Measurements from ENCODE around the gene SOX9.
"Not testable (repeated sequence)": the region's sequence is repeated elsewhere in the genome, so short reads cannot be mapped to it uniquely, and the experiment has no call there.

The SOX9 gene

DNA sequence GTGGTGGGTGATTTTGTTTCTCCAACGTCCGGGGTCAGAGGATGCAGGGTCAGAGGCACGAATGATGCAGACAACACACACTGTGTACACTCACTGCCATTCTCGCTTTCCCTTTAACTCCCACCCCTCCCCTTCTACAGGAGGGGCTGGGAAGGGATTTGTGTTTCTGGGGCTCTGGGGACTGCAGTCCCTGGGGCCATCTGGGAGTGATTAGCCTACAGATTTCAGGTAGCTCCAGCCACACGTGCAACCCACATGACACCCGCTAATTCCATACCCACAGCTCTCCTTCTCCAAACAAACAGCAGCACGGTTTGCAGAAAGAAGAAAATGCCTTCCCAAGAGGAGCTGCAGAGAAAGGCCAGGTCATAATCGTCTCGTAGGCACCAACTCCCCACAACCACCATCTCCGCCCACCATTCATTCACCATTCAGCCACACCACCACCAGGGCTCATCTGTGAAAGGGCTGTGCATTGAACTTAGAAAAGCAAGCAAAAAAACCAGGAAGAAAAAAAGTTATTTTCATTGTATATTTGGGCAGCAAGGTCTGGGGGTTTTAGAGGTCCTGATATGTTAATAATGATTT, 9.4 kb upstream of the SOX9 start:
- no peak for DNase-seq

GRCh38 chr17:72111926-72112325, 8.9 kb upstream of the SOX9 start:
- not testable (repeated sequence) for DNase-seq

DNA sequence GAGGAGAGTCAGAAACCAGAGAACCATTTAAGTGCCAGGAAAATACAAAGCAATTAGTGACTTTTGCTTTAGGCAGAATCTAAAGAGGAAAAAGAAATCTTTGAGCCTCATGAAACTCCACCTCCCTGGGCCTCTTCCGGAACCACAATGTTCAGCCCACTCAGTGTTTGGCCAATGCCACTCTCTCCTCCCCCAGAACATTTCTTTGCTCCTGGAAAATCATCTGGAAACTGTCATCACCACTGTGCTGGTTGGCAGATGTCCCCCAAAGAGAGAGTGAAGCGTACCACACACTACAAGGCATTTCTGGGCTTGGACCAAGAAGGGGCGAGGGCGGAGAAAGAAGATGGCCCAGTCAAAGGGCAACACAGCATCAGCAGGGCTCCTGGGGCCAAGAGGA, 7.1 kb upstream of the SOX9 start:
- DNase-seq = no peak

GRCh38 chr17:72115781-72116525, 4.9 kb upstream of the SOX9 start:
- DNase-seq = no peak

GRCh38 chr17:72116661-72117521, 3.9 kb upstream of the SOX9 start:
- DNase-seq = no peak

GRCh38 chr17:72117535-72118334, 3.1 kb upstream of the SOX9 start:
- DNase-seq = no peak

DNA sequence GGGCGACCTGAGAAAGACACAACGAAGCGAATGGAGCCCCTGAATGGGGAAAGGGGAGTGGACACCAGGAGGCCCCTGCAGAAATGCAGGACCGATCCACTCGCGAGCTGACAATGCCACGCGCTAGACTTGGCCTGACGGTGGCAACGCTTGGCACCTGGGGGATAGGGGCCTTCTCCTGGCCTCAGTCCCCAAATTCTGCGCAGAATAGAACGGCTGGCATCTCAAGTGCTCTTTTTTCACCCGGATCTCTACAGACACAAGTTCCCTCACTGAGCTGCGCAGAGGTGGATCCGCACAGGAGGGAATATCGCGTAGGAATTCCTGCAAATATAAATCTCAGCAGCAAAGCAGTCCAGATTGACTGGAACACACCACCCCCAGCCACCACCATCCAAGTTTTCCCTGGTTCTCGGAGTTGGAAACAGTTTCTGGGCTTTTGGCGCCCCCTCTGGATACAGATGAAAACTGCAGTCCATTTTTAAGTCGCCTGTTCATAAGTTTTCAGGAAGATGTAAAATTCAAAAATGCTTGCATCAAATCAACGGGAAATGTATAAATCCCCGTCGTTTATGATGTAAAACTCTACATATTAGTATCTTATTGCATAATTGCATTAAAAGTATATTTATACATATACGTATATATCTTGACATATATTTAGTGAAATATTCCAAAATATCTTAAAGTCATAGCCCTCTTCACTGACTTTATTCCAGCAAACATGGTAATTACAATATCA, 2.3 kb upstream of the SOX9 start:
- DNase-seq = peak; percentile 90

DNA sequence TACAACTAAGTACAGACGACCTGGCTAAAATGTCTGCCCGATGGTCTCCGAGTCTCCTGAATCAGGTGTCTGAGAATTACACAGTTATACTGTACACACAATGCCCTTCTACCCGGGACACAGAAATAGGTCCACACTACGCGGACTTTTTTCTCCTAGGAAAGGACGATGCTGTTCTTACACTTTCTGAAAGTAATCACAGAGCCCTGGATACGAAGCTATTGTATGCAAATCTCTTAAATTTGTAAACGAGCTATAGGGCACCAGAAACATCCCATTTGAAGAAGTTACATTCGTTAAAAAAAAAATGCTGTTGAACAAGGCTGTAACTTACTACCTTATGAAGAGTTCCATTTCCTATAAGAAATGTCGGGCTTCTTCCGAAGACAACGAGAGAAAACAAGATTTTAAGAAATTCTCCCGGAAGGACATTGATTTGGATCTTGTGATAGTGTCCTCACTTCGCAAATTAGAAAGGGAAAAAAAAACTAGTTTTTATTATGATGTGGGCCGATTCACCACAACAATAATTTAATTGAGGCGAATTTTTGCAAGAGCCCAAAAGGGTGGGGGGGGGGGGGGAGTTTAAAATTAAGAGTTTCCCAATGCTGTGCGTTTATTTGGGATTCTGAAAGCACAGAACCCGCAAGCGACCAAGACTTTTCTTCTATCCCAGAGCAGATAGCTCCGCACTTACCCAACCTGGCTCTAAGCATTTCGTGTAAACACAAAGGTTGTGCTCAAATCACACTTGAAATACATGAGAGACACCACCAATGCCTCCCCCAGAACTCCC, 1.5 kb upstream of the SOX9 start:
- no peak for DNase-seq

DNA sequence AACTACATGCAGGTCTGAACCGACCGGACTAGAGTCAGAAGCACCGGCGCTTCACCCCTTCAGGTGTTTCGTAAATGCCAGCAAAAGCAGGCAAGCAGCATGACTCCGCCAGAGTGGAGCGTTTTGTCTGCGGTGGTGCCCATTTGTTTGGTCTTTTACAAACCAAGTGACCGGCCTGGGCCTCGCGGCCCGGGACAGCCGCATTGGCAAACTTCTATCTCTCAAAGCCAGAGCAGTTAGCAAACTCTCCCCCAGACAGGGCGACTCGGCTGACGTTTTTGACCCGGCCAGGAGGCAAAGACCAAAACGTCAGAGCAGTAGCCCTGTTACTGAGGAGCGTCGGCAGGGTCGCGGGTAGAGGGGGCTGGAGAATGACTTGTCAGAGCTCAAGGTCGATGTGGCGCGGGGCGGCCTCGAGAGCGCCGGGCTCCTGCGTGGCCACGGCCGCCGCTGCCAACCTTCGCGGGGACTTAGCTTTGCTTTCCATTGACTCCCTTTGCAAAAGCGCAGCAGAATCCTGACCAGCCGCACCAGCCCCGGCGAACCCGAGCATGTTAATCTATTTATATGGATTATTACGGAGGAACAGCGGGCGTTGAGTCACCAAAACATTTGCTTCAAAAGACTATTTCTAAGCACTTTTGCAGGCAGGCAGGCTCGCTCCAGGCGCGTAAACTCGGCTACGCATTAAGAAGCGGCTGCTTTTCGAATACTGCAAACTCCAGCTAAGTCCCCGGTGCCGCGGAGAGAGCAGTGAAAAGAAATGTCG, 763 bp upstream of the SOX9 start:
- peak; percentile 69 for DNase-seq

DNA sequence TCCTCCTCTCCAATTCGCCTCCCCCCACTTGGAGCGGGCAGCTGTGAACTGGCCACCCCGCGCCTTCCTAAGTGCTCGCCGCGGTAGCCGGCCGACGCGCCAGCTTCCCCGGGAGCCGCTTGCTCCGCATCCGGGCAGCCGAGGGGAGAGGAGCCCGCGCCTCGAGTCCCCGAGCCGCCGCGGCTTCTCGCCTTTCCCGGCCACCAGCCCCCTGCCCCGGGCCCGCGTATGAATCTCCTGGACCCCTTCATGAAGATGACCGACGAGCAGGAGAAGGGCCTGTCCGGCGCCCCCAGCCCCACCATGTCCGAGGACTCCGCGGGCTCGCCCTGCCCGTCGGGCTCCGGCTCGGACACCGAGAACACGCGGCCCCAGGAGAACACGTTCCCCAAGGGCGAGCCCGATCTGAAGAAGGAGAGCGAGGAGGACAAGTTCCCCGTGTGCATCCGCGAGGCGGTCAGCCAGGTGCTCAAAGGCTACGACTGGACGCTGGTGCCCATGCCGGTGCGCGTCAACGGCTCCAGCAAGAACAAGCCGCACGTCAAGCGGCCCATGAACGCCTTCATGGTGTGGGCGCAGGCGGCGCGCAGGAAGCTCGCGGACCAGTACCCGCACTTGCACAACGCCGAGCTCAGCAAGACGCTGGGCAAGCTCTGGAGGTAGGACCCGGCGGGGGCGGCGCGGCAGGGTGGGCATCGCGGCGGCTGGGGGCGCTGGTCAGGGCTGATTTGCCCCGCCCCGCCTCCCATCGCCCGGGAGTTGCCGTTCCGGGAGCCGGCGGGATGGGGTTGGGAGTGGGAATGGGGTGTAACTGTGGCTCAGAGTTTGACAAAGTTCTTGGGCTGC, 567 bp downstream of the SOX9 start:
- DNase-seq = no peak

DNA sequence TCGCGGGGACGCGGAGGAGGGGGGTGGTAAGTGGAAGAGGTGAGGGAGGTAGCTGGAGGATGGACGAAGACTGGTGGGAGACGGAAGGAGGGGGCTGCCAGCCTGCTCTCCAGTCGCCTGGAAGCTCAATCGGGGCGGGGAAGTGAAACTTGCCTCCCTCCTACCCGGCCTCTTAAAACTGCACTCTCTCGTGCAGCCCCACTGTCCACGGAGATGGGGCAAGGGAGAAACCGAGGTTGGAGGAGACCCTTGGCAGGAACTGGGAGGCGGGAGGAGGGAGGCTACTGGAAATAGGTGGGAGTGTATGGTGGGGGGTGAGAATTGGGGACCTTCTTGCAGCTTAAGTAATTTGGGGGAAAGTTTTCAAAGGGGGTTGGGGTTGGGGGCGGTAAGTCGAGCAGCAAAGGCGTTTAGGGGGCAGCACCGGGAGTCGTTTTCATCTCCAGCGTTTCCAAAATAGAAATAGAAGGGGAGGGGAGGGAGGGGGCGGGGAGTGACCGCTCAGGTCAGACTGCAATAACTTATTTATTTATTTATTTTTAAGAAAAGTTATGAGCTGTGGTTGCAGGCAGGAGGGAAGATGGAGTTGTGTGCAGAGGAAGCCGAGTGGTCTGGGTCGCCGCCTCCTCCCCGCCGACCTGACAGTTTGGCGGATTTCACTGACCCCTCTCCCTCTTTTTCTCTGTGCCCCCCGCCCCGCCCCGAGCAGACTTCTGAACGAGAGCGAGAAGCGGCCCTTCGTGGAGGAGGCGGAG, 1.4 kb downstream of the SOX9 start:
- DNase-seq = no peak

DNA sequence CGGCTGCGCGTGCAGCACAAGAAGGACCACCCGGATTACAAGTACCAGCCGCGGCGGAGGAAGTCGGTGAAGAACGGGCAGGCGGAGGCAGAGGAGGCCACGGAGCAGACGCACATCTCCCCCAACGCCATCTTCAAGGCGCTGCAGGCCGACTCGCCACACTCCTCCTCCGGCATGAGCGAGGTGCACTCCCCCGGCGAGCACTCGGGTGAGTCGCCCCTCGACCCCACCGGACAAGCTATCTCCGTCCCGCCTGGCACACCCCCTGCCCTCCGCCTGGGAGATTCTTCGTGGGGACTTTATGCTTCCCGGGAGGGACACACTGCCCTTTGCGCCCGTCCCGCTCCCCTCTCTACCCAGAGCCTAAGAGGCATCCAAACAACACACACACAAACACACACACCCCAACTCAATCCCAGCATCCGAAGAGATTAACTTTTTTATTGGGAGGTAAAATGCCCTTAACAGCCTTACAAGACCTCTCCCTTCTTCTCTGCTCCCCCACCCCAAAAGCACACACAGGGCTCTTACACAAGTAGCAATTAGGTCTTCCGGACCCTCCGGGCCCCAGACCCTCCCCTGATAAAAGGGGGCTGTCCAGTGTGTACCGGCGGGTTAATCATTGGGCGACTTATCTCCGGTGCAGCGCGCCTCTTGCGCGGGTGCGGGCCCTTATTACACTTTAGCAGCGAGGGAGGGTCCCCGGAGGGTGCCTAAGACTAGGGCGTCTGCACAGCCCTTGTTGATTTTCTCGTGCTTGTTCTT, 2.1 kb downstream of the SOX9 start:
- peak; percentile 50 for DNase-seq

DNA sequence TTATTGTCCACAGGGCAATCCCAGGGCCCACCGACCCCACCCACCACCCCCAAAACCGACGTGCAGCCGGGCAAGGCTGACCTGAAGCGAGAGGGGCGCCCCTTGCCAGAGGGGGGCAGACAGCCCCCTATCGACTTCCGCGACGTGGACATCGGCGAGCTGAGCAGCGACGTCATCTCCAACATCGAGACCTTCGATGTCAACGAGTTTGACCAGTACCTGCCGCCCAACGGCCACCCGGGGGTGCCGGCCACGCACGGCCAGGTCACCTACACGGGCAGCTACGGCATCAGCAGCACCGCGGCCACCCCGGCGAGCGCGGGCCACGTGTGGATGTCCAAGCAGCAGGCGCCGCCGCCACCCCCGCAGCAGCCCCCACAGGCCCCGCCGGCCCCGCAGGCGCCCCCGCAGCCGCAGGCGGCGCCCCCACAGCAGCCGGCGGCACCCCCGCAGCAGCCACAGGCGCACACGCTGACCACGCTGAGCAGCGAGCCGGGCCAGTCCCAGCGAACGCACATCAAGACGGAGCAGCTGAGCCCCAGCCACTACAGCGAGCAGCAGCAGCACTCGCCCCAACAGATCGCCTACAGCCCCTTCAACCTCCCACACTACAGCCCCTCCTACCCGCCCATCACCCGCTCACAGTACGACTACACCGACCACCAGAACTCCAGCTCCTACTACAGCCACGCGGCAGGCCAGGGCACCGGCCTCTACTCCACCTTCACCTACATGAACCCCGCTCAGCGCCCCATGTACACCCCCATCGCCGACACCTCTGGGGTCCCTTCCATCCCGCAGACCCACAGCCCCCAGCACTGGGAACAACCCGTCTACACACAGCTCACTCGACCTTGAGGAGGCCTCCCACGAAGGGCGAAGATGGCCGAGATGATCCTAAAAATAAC, 3.0 kb downstream of the SOX9 start:
- no peak for DNase-seq

DNA sequence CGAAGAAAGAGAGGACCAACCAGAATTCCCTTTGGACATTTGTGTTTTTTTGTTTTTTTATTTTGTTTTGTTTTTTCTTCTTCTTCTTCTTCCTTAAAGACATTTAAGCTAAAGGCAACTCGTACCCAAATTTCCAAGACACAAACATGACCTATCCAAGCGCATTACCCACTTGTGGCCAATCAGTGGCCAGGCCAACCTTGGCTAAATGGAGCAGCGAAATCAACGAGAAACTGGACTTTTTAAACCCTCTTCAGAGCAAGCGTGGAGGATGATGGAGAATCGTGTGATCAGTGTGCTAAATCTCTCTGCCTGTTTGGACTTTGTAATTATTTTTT, 3.6 kb downstream of the SOX9 start:
- DNase-seq = no peak

DNA sequence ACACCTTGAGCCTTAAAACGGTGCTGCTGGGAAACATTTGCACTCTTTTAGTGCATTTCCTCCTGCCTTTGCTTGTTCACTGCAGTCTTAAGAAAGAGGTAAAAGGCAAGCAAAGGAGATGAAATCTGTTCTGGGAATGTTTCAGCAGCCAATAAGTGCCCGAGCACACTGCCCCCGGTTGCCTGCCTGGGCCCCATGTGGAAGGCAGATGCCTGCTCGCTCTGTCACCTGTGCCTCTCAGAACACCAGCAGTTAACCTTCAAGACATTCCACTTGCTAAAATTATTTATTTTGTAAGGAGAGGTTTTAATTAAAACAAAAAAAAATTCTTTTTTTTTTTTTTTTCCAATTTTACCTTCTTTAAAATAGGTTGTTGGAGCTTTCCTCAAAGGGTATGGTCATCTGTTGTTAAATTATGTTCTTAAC, 4.4 kb downstream of the SOX9 start:
- no peak for DNase-seq

DNA sequence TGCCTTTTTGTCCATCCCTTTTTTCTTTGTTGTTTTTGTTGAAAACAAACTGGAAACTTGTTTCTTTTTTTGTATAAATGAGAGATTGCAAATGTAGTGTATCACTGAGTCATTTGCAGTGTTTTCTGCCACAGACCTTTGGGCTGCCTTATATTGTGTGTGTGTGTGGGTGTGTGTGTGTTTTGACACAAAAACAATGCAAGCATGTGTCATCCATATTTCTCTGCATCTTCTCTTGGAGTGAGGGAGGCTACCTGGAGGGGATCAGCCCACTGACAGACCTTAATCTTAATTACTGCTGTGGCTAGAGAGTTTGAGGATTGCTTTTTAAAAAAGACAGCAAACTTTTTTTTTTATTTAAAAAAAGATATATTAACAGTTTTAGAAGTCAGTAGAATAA, 4.9 kb downstream of the SOX9 start:
- no peak for DNase-seq

All from fibroblast of upper back skin (primary cell).